ENCODE measurements around the gene TNIP3.

GRCh38 chr4:121208244-121209007 is 44.3 kb upstream of the TNIP3 start:
- TF ChIP-seq CTCF (conservative IDR thresholded peaks at IDR 0.05; ENCODE audit: low read length) (no peak), EZH2phosphoT487 (IDR thresholded peaks at IDR 0.05; ENCODE audit: borderline replicate concordance, low read depth, low read length) (no peak)

Data from OCI-LY7 (cell line).